H9 (cell line): Measurements from ENCODE around the gene IL20. TPM values are rescaled to one million over a fixed set of nuclear protein-coding genes. Genes with fewer than 3 reads are reported as not detected.

Experiments used
- DNase-seq: peaks from one replicate; pipeline ENCODE4 v3.0.0-alpha.2; 2017
- H2AFZ ChIP-seq: one replicate; pipeline ENCODE4 v1.6.1; 2013; ENCODE audit warnings: mild to moderate bottlenecking, low read length, control low read depth, moderate library complexity
- H2AK5ac ChIP-seq: 2 replicates; pipeline ENCODE4 v1.6.1; 2013; ENCODE audit warnings: low read length, control low read depth, mixed read lengths; ENCODE audit not compliant: insufficient read length
- H2BK120ac ChIP-seq: one replicate; pipeline ENCODE4 v1.6.1; 2013; ENCODE audit warnings: low read depth, mild to moderate bottlenecking, low read length, control low read depth, inconsistent platforms; ENCODE audit not compliant: poor library complexity, severe bottlenecking
- H2BK12ac ChIP-seq: 2 replicates; pipeline ENCODE4 v1.6.1; 2013; ENCODE audit warnings: low read length, control low read depth, mixed read lengths, low read depth; ENCODE audit not compliant: insufficient read length
- H2BK15ac ChIP-seq: 2 replicates; pipeline ENCODE4 v1.6.1; 2013; ENCODE audit warnings: low read depth, low read length, control low read depth
- H2BK20ac ChIP-seq: one replicate; pipeline ENCODE4 v1.6.1; 2013; ENCODE audit warnings: low read depth, mild to moderate bottlenecking, low read length, control low read depth, inconsistent platforms; ENCODE audit not compliant: poor library complexity, severe bottlenecking
- H2BK5ac ChIP-seq: 2 replicates; pipeline ENCODE4 v1.6.1; 2013; ENCODE audit warnings: low read length, control low read depth, mixed read lengths; ENCODE audit not compliant: insufficient read length
- H3K14ac ChIP-seq: 2 replicates; pipeline ENCODE4 v1.6.1; 2013; ENCODE audit warnings: low read length, control low read depth; ENCODE audit not compliant: insufficient read depth
- H3K18ac ChIP-seq: 2 replicates; pipeline ENCODE4 v1.6.1; 2013; ENCODE audit warnings: low read depth, mild to moderate bottlenecking, mixed read lengths, low read length, control low read depth; ENCODE audit not compliant: insufficient read length
- H3K23ac ChIP-seq: 2 replicates; pipeline ENCODE4 v1.6.1; 2013; ENCODE audit warnings: low read length, control low read depth, mixed read lengths, low read depth; ENCODE audit not compliant: insufficient read length
- H3K23me2 ChIP-seq: 2 replicates; pipeline ENCODE4 v1.6.1; 2013; ENCODE audit warnings: low read depth, mild to moderate bottlenecking, mixed read lengths, low read length, control low read depth; ENCODE audit not compliant: insufficient read length, poor library complexity, severe bottlenecking
- H3K27ac ChIP-seq: 2 replicates; pipeline ENCODE4 v1.5.1; 2013; ENCODE audit warnings: low read length, control low read depth, mixed read lengths, low read depth; ENCODE audit not compliant: insufficient read length
- H3K27me3 ChIP-seq: 2 replicates; pipeline ENCODE4 v1.6.1; 2013; ENCODE audit warnings: low read length, control low read depth, inconsistent platforms; ENCODE audit not compliant: insufficient read depth
- H3K4ac ChIP-seq: 2 replicates; pipeline ENCODE4 v1.6.1; 2013; ENCODE audit warnings: low read depth, mild to moderate bottlenecking, control low read depth, inconsistent platforms, low read length, moderate library complexity
- H3K4me1 ChIP-seq: 2 replicates; pipeline ENCODE4 v1.6.1; 2013; ENCODE audit warnings: low read length, control low read depth, inconsistent platforms; ENCODE audit not compliant: insufficient read depth
- H3K4me2 ChIP-seq: 2 replicates; pipeline ENCODE4 v1.6.1; 2013; ENCODE audit warnings: low read length, control low read depth, mixed read lengths; ENCODE audit not compliant: insufficient read length, insufficient read depth
- H3K56ac ChIP-seq: 2 replicates; pipeline ENCODE4 v1.6.1; 2013; ENCODE audit warnings: low read depth, mild to moderate bottlenecking, mixed read lengths, low read length, control low read depth; ENCODE audit not compliant: insufficient read length
- H3K79me1 ChIP-seq: 2 replicates; pipeline ENCODE4 v1.6.1; 2013; ENCODE audit warnings: low read depth, mild to moderate bottlenecking, moderate library complexity, low read length, control low read depth, inconsistent platforms; ENCODE audit not compliant: insufficient read depth, poor library complexity, severe bottlenecking
- H3K79me2 ChIP-seq: 2 replicates; pipeline ENCODE4 v1.6.1; 2013; ENCODE audit warnings: low read length, control low read depth, inconsistent platforms; ENCODE audit not compliant: insufficient read depth
- H3K9ac ChIP-seq: 2 replicates; pipeline ENCODE4 v1.6.1; 2013; ENCODE audit warnings: low read length, control low read depth, mixed read lengths; ENCODE audit not compliant: insufficient read length; ENCODE audit errors: extremely low read depth
- H3K9me3 ChIP-seq: one replicate; pipeline ENCODE4 v1.6.1; 2013; ENCODE audit warnings: low read depth, low read length, inconsistent platforms; ENCODE audit not compliant: control insufficient read depth
- H3T11ph ChIP-seq: one replicate; pipeline ENCODE4 v1.6.1; 2013; ENCODE audit warnings: mild to moderate bottlenecking, low read length, control low read depth, inconsistent platforms
- H4K20me1 ChIP-seq: one replicate; pipeline ENCODE4 v1.6.1; 2013; ENCODE audit not compliant: control insufficient read depth, insufficient read length, insufficient read depth
- H4K5ac ChIP-seq: 2 replicates; pipeline ENCODE4 v1.6.1; 2013; ENCODE audit warnings: low read depth, mild to moderate bottlenecking, mixed read lengths, low read length, control low read depth; ENCODE audit not compliant: insufficient read length
- H4K8ac ChIP-seq: replicated peaks from 2 replicates; pipeline ENCODE4 v1.6.1; 2013; ENCODE audit warnings: low read length, control low read depth, mixed read lengths, low read depth; ENCODE audit not compliant: insufficient read length
- H4K91ac ChIP-seq: 2 replicates; pipeline ENCODE4 v1.6.1; 2013; ENCODE audit warnings: low read depth, mild to moderate bottlenecking, moderate library complexity, mixed read lengths, low read length, control low read depth; ENCODE audit not compliant: insufficient read length
- H3K27ac Mint-ChIP-seq, 3 experiments: 2 replicates in 2 of 3; 3 replicates in 1 of 3; pipeline ENCODE4 v1.8.0; 2020 to 2021; ENCODE audit warnings: mixed read lengths in 3 of 3, mild to moderate bottlenecking in 1 of 3, moderate library complexity in 1 of 3
- H3K27me3 Mint-ChIP-seq: 2 replicates; pipeline ENCODE4 v1.8.0; 2021; ENCODE audit warnings: low read depth, mild to moderate bottlenecking, moderate library complexity, mixed read lengths
- H3K36me3 Mint-ChIP-seq, 3 experiments: 2 replicates in 2 of 3; 3 replicates in 1 of 3; pipeline ENCODE4 v1.8.0; 2020 to 2021; ENCODE audit warnings: low read depth in 3 of 3, mixed read lengths in 3 of 3; ENCODE audit not compliant: insufficient read depth in 1 of 3
- H3K4me1 Mint-ChIP-seq, 2 experiments: 2 replicates each; pipeline ENCODE4 v1.8.0; 2020; ENCODE audit warnings: mixed read lengths in 2 of 2
- H3K4me3 Mint-ChIP-seq, 2 experiments: 2 replicates in 1 of 2; 3 replicates in 1 of 2; pipeline ENCODE4 v1.8.0; 2020 to 2021; ENCODE audit warnings: mild to moderate bottlenecking in 2 of 2, mixed read lengths in 2 of 2, moderate library complexity in 1 of 2
- H3K9me3 Mint-ChIP-seq, 2 experiments: 2 replicates in 1 of 2; 3 replicates in 1 of 2; pipeline ENCODE4 v1.8.0; 2020; ENCODE audit warnings: mild to moderate bottlenecking in 2 of 2, mixed read lengths in 2 of 2, moderate library complexity in 1 of 2
- WGBS: extraction: QIAGEN DNeasy Blood & Tissue Kit; methylation state at CpG from one replicate; pipeline ENCODE4 v1.1.7; 2013; ENCODE audit warnings: missing lambda C conversion rate, low lambda C conversion rate, mixed read lengths; ENCODE audit not compliant: insufficient read length; ENCODE audit errors: extremely low coverage; 5-methylcytosine and 5-hydroxymethylcytosine counted together
- total RNA-seq: library from RNA; stranded (reverse); gene quantifications from 2 replicates; pipeline ENCODE4 v1.2.1, GENCODE V29; 2021
- TF ChIP-seq, protein P1 (sequence below): fragments of 200-600 bp; sonication (generic); conservative IDR thresholded peaks from 3 replicates; pipeline ENCODE4 v1.8.0; 2021; ENCODE audit warnings: antibody characterized with exemption, mild to moderate bottlenecking

IL20 gene
- total RNA-seq, 1 experiment from 2014 or later, result not detected

DNA sequence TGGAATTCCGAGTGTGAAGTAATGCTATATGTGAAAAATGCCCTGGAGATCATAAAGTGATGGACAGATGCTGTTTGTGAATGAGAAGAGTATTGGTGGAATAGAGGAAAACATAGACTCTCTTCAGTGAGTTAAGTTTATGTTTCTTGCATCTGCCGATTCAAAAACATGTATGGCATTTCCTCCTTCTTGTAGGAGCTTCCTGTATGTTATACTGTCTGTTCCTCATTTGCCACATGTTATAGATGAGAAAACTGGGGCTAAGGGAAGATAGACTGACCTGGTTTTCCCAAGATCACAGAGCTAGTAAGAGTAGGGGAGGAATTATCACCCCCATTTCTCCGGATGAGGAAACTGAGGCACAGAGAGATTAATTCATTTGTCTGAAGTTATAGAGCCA is 41.1 kb upstream of the IL20 start:
- H3K79me2 ChIP-seq, result no peaks in the 10 kb centered on the region
- H2AK5ac ChIP-seq, result no peak overlapping the region
- H2BK5ac ChIP-seq, result no peak overlapping the region
- no peak overlapping the region for H3K18ac ChIP-seq
- no peak overlapping the region for H3T11ph ChIP-seq
- H3K79me1 ChIP-seq, result no peaks in the 10 kb centered on the region
- no peaks in the 10 kb centered on the region; the same call in none of the 2 replicates for H3K27me3 Mint-ChIP-seq
- H3K9me3 Mint-ChIP-seq, result no peaks in the 10 kb centered on the region
- no peaks in the 10 kb centered on the region for H3K23me2 ChIP-seq
- 0 out of 7 replicates have a peak, but pooled peaks cover 0 to 2% (median 0%) of the 10 kb centered on the region in 3 experiments for H3K36me3 Mint-ChIP-seq
- H2BK120ac ChIP-seq, result no peak overlapping the region
- H4K91ac ChIP-seq, result no peak overlapping the region
- no peak overlapping the region for H3K4me3 Mint-ChIP-seq
- no peak overlapping the region for H3K14ac ChIP-seq
- H3K27me3 ChIP-seq, result no peaks in the 10 kb centered on the region
- H2AFZ ChIP-seq, result no peak overlapping the region
- H4K8ac ChIP-seq, result no peak overlapping the region
- no peak for DNase-seq
- H2BK12ac ChIP-seq, result no peak overlapping the region
- H3K4ac ChIP-seq, result no peak overlapping the region
- H3K23ac ChIP-seq, result no peak overlapping the region
- no peak overlapping the region for H4K5ac ChIP-seq
- H3K27ac Mint-ChIP-seq, result no peak overlapping the region
- H2BK20ac ChIP-seq, result no peak overlapping the region
- H4K20me1 ChIP-seq, result no peaks in the 10 kb centered on the region
- H3K9ac ChIP-seq, result no peak overlapping the region
- H3K56ac ChIP-seq, result no peak overlapping the region
- no peak overlapping the region for H2BK15ac ChIP-seq
- H3K4me1 ChIP-seq, result no peaks in the 10 kb centered on the region
- WGBS, result no CpG with 5 or more reads among the region's 3 CpGs
- H3K27ac ChIP-seq, result no peak overlapping the region
- no peak overlapping the region for H3K4me2 ChIP-seq
- H3K4me1 Mint-ChIP-seq, result peaks cover 14 to 16% of the 10 kb centered on the region in 2 experiments
- TF ChIP-seq, protein P1, sequence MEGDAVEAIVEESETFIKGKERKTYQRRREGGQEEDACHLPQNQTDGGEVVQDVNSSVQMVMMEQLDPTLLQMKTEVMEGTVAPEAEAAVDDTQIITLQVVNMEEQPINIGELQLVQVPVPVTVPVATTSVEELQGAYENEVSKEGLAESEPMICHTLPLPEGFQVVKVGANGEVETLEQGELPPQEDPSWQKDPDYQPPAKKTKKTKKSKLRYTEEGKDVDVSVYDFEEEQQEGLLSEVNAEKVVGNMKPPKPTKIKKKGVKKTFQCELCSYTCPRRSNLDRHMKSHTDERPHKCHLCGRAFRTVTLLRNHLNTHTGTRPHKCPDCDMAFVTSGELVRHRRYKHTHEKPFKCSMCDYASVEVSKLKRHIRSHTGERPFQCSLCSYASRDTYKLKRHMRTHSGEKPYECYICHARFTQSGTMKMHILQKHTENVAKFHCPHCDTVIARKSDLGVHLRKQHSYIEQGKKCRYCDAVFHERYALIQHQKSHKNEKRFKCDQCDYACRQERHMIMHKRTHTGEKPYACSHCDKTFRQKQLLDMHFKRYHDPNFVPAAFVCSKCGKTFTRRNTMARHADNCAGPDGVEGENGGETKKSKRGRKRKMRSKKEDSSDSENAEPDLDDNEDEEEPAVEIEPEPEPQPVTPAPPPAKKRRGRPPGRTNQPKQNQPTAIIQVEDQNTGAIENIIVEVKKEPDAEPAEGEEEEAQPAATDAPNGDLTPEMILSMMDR, result no peak
- H3K9me3 ChIP-seq, result no peaks in the 10 kb centered on the region
